H1 (cell line): ENCODE measurements around the gene RGCC. TPM values are rescaled to one million over a fixed set of nuclear protein-coding genes. Genes with fewer than 3 reads are reported as not detected.

ENCODE experiments used
- CTCF ChIA-PET: fragments of 300-600 bp; sonication (Branson Sonifier 250); formaldehyde crosslinking; loops from one replicate; lab custom pipeline; 2021; ENCODE audit not compliant: partially characterized antibody; lab: Charles Lee
- POLR2A ChIA-PET: fragments of 300-600 bp; sonication (Branson Sonifier 250); formaldehyde crosslinking; loops from one replicate; lab custom pipeline; 2021; ENCODE audit warnings: inconsistent platforms; ENCODE audit not compliant: partially characterized antibody; lab: Charles Lee
- DNase-seq, 2 experiments: peaks; one replicate each; pipeline versions ENCODE4 v3.0.0 to v3.0.0-alpha.2; 2010 to 2022; ENCODE audit warnings: low spot score in 2 of 2, low read depth in 1 of 2, mixed read lengths in 1 of 2
- FAIRE-seq: peaks from 2 replicates; lab custom pipeline; 2011; peaks lifted over from hg19 to GRCh38; lab: Jason Lieb, UNC
- H2AFZ ChIP-seq: 2 replicates; pipeline ENCODE4 v1.8.1; 2012; ENCODE audit warnings: low read length, inconsistent platforms
- H2AK5ac ChIP-seq: 2 replicates; pipeline ENCODE4 v1.6.1; 2013; ENCODE audit warnings: low read depth, low read length
- H2BK120ac ChIP-seq: replicated peaks from 2 replicates; pipeline ENCODE3; 2013; ENCODE audit warnings: low read depth, low read length, inconsistent platforms
- H2BK12ac ChIP-seq: 2 replicates; pipeline ENCODE4 v1.6.1; 2013; ENCODE audit warnings: low read depth, low read length
- H2BK15ac ChIP-seq: 2 replicates; pipeline ENCODE4 v1.6.1; 2013; ENCODE audit warnings: low read length
- H2BK20ac ChIP-seq: 2 replicates; pipeline ENCODE4 v1.6.1; 2013; ENCODE audit warnings: low read length
- H2BK5ac ChIP-seq: 2 replicates; pipeline ENCODE4 v1.6.1; 2013; ENCODE audit warnings: low read depth, low read length
- H3K14ac ChIP-seq: 2 replicates; pipeline ENCODE4 v1.6.1; 2013; ENCODE audit warnings: inconsistent platforms; ENCODE audit not compliant: insufficient read length
- H3K18ac ChIP-seq: 2 replicates; pipeline ENCODE4 v1.6.1; 2013; ENCODE audit warnings: low read length; ENCODE audit errors: extremely low read depth
- H3K23ac ChIP-seq: 2 replicates; pipeline ENCODE4 v1.6.1; 2013; ENCODE audit warnings: inconsistent platforms; ENCODE audit not compliant: insufficient read length
- H3K23me2 ChIP-seq: 2 replicates; pipeline ENCODE4 v1.6.1; 2013; ENCODE audit warnings: low read depth, low read length
- H3K27ac ChIP-seq: 2 replicates; pipeline ENCODE4 v1.6.1; 2011; ENCODE audit warnings: low read depth, low read length, inconsistent platforms
- H3K27me3 ChIP-seq, 4 experiments: replicated peaks in 1 of 4; 1 replicate in 1 of 4; 2 replicates in 3 of 4; pipeline versions ENCODE4 v1.6.1 to v1.8.1; 2011 to 2013; ENCODE audit warnings: low read length in 3 of 4, mild to moderate bottlenecking in 3 of 4, inconsistent platforms in 2 of 4, mixed read lengths in 2 of 4, moderate library complexity in 1 of 4; ENCODE audit not compliant: control insufficient read depth in 3 of 4, insufficient read depth in 3 of 4; ENCODE audit errors: extremely low read depth in 1 of 4
- H3K36me3 ChIP-seq, 4 experiments: 2 replicates each; pipeline versions ENCODE4 v1.6.1 to v1.8.1; 2011 to 2013; ENCODE audit warnings: mild to moderate bottlenecking in 4 of 4, low read length in 3 of 4, moderate library complexity in 2 of 4, control low read depth in 1 of 4, inconsistent platforms in 1 of 4; ENCODE audit not compliant: insufficient read depth in 4 of 4, control insufficient read depth in 2 of 4
- H3K4ac ChIP-seq: replicated peaks from 2 replicates; pipeline ENCODE3; 2013; ENCODE audit warnings: low read length, low read depth, mixed read lengths, inconsistent platforms; ENCODE audit not compliant: insufficient read length
- H3K4me1 ChIP-seq, 4 experiments: replicated peaks in 1 of 4; 1 replicate in 1 of 4; 2 replicates in 3 of 4; pipeline versions ENCODE4 v1.6.1 to v1.8.1; 2011 to 2013; ENCODE audit warnings: low read length in 3 of 4, inconsistent platforms in 2 of 4, mixed read lengths in 1 of 4; ENCODE audit not compliant: insufficient read depth in 4 of 4, control insufficient read depth in 3 of 4
- H3K4me2 ChIP-seq, 2 experiments: 2 replicates each; pipeline versions ENCODE4 v1.6.1 to v1.8.1; 2011 to 2013; ENCODE audit warnings: low read depth in 2 of 2, low read length in 2 of 2, control low read depth in 1 of 2, inconsistent platforms in 1 of 2, mild to moderate bottlenecking in 1 of 2; ENCODE audit not compliant: insufficient read depth in 1 of 2
- H3K4me3 ChIP-seq, 4 experiments: fragments of 200-600, 300-600 bp in 1 of 4; sonication (generic), shearing (Covaris generic), sonication (Bioruptor Twin) in 1 of 4; 2 replicates each; pipeline versions ENCODE4 v1.5.1 to v1.8.1; 2011 to 2016; ENCODE audit warnings: low read length in 4 of 4, low read depth in 3 of 4, control low read depth in 2 of 4, inconsistent platforms in 2 of 4, mild to moderate bottlenecking in 2 of 4, mixed read lengths in 1 of 4, moderate library complexity in 1 of 4; ENCODE audit not compliant: insufficient read depth in 2 of 4; ENCODE audit errors: extremely low read depth in 1 of 4
- H3K56ac ChIP-seq: replicated peaks from 2 replicates; pipeline ENCODE3; 2013; ENCODE audit warnings: low read depth, mild to moderate bottlenecking, mixed read lengths, low read length, inconsistent platforms; ENCODE audit not compliant: insufficient read length
- H3K79me1 ChIP-seq: 2 replicates; pipeline ENCODE4 v1.6.1; 2013; ENCODE audit warnings: low read depth, low read length, control low read depth
- H3K79me2 ChIP-seq, 2 experiments: 2 replicates each; pipeline versions ENCODE4 v1.6.1 to v1.8.1; 2012 to 2013; ENCODE audit warnings: low read length in 2 of 2, mild to moderate bottlenecking in 2 of 2, inconsistent platforms in 1 of 2; ENCODE audit not compliant: insufficient read depth in 2 of 2, control insufficient read depth in 1 of 2
- H3K9ac ChIP-seq, 4 experiments: replicated peaks in 1 of 4; 1 replicate in 1 of 4; 2 replicates in 3 of 4; pipeline versions ENCODE4 v1.6.1 to v1.8.1; 2011 to 2013; ENCODE audit warnings: low read depth in 3 of 4, low read length in 3 of 4, control low read depth in 2 of 4, mild to moderate bottlenecking in 2 of 4, moderate library complexity in 2 of 4, inconsistent platforms in 1 of 4; ENCODE audit errors: extremely low read depth in 1 of 4
- H3K9me3 ChIP-seq, 2 experiments: 2 replicates each; pipeline versions ENCODE4 v1.6.1 to v1.8.1; 2012 to 2013; ENCODE audit warnings: mild to moderate bottlenecking in 2 of 2, moderate library complexity in 2 of 2, control low read depth in 1 of 2, inconsistent platforms in 1 of 2, low read depth in 1 of 2, low read length in 1 of 2, mixed read lengths in 1 of 2; ENCODE audit not compliant: insufficient read depth in 2 of 2
- H4K20me1 ChIP-seq, 2 experiments: replicated peaks in 1 of 2; 2 replicates each; pipeline versions ENCODE3 to v1.8.1; 2011 to 2013; ENCODE audit warnings: inconsistent platforms in 2 of 2, low read length in 2 of 2, mild to moderate bottlenecking in 1 of 2; ENCODE audit not compliant: insufficient read depth in 2 of 2, control insufficient read depth in 1 of 2
- H4K5ac ChIP-seq: 2 replicates; pipeline ENCODE4 v1.6.1; 2013; ENCODE audit warnings: low read length, low read depth, mixed read lengths, inconsistent platforms; ENCODE audit not compliant: insufficient read length
- H4K8ac ChIP-seq: 2 replicates; pipeline ENCODE4 v1.8.0; 2013; ENCODE audit warnings: mild to moderate bottlenecking, moderate library complexity, low read length, inconsistent platforms; ENCODE audit not compliant: insufficient read depth; ENCODE audit errors: extremely low read depth
- H4K91ac ChIP-seq: replicated peaks from 2 replicates; pipeline ENCODE3; 2013; ENCODE audit warnings: low read length, mixed read lengths, inconsistent platforms; ENCODE audit not compliant: insufficient read length
- KDM1A ChIP-seq: fragments of 200-600, 300-600 bp; sonication (generic); IDR thresholded peaks from 2 replicates; pipeline ENCODE4 v1.7.1; 2016; ENCODE audit warnings: mild to moderate bottlenecking, low read length, borderline replicate concordance
- WGBS, 2 experiments: shearing (Covaris generic) in 1 of 2; methylation state at CpG; one replicate each; pipeline versions ENCODE4 v1.1.6 to v1.1.7; 2013 to 2015; ENCODE audit warnings: low lambda C conversion rate in 2 of 2, mixed read lengths in 2 of 2, inconsistent platforms in 1 of 2, low coverage in 1 of 2, missing lambda C conversion rate in 1 of 2; ENCODE audit not compliant: insufficient replicate concordance in 2 of 2, insufficient coverage in 1 of 2, insufficient read length in 1 of 2; ENCODE audit errors: extremely low coverage in 1 of 2, missing lambda C conversion rate in 1 of 2; 5-methylcytosine and 5-hydroxymethylcytosine counted together
- polyA plus RNA-seq, 7 experiments: library from polyadenylated mRNA; depleted of rRNA in 3 of 7; stranded (reverse) in 5 of 7; unstranded in 2 of 7; fragments of >200 nt in 5 of 7; fragments of 200-250 nt in 2 of 7; gene quantifications; 1 replicate in 5 of 7; 2 replicates in 1 of 7; 4 replicates in 1 of 7; pipeline versions ENCODE4 v1.2.1 to v1.2.3, GENCODE V29; 2011 to 2013; ENCODE audit warnings: missing spikeins in 2 of 7, mixed read lengths in 2 of 7
- total RNA-seq: library from RNA; stranded (reverse); fragmentation: NEBNext Ultra II Directional; extraction: Animal tissue kit (Norgen Biotek cat#: 25700); gene quantifications from 2 replicates; pipeline ENCODE4 v1.2.1, GENCODE V29; 2021

RGCC gene
- total and polyA plus RNA-seq, 2 of the 8 experiments (the other 6 are each of a cell fraction or from before 2014, with no cell fraction given), result 0.41 TPM; not detected in 1

GRCh38 chr13:41465241-41465847, 8.0 kb downstream of the RGCC start:
- no peak overlapping the region for H2BK15ac ChIP-seq
- H3K4me3 ChIP-seq, result no peak overlapping the region
- H3K23me2 ChIP-seq, result peaks cover 4% of the 10 kb centered on the region; the same call in 1 of the 2 replicates
- H4K20me1 ChIP-seq, result peaks cover 0 to 3% of the 10 kb centered on the region in 2 experiments
- H3K4me2 ChIP-seq, result no peak overlapping the region
- H3K79me1 ChIP-seq, result no peaks in the 10 kb centered on the region
- 0 out of 7 replicates have a peak, but pooled peaks cover 0 to 2% (median 0%) of the 10 kb centered on the region in 4 experiments for H3K27me3 ChIP-seq
- no peak overlapping the region for H2BK5ac ChIP-seq
- no peak overlapping the region for H4K8ac ChIP-seq
- no peak overlapping the region for H2BK12ac ChIP-seq
- no peak overlapping the region for H3K14ac ChIP-seq
- no peaks in the 10 kb centered on the region for H3K9me3 ChIP-seq
- H3K79me2 ChIP-seq, result peaks cover 0 to 3% of the 10 kb centered on the region in 2 experiments; a peak in 2 of 4 replicates
- no peak overlapping the region for H3K18ac ChIP-seq
- H3K27ac ChIP-seq, result no peak overlapping the region
- no peak overlapping the region for H2BK20ac ChIP-seq
- ChIA-PET CTCF (interaction anchor here (1.4 kb wide), 1 partner anchor 124 kb away, joined by 3 read pairs; no protein-coding TSS in a partner anchor), POLR2A (interaction anchor here (0.6 kb wide), 1 partner anchor 276 kb away, joined by 3 read pairs; no protein-coding TSS in a partner anchor)
- H3K4ac ChIP-seq, result no peak overlapping the region
- H3K4me1 ChIP-seq, result no peaks in the 10 kb centered on the region
- no peak for TF ChIP-seq KDM1A
- FAIRE-seq, result no peak
- H4K5ac ChIP-seq, result no peak overlapping the region
- no peak for DNase-seq
- no peak overlapping the region for H2BK120ac ChIP-seq
- H3K56ac ChIP-seq, result no peak overlapping the region
- no peak overlapping the region; a peak in 1 of 7 replicates for H3K9ac ChIP-seq
- WGBS, 2 experiments, result 90% methylated on average over 4 of the region's 4 CpGs; no CpG with 5 or more reads in 1 of the 2 experiments
- no peak overlapping the region for H2AFZ ChIP-seq
- no peaks in the 10 kb centered on the region for H3K36me3 ChIP-seq
- no peak overlapping the region for H3K23ac ChIP-seq
- H2AK5ac ChIP-seq, result no peak overlapping the region
- no peak overlapping the region for H4K91ac ChIP-seq
